ENCODE results near the gene PAK4.
"Not testable (repeated sequence)": the region's sequence is repeated elsewhere in the genome, so short reads cannot be mapped to it uniquely, and the experiment has no call there.

Gene PAK4

GRCh38 chr19:39140594-39140993, 15.0 kb downstream of the PAK4 start:
- Histone ChIP-seq H3K4me2 (ENCODE audit: low read depth, low read length, poor library complexity, severe bottlenecking) (no peak overlapping the region), H3K9ac (ENCODE audit: low read length) (no peak overlapping the region), H2AFZ (ENCODE audit: low read depth, low read length, severe bottlenecking) (no peak overlapping the region), H3K9me3 (ENCODE audit: insufficient read depth, low read length) (no peaks in the 10 kb centered on the region), H4K20me1 (ENCODE audit: low read depth, low read length) (no peaks in the 10 kb centered on the region), H3K9me2 (replicated peaks; ENCODE audit: insufficient read depth, low read length) (no peaks in the 10 kb centered on the region), H3F3A (ENCODE audit: insufficient read depth) (no peaks in the 10 kb centered on the region), H3K4me3 (ENCODE audit: insufficient read depth, low read length, poor library complexity, severe bottlenecking) (no peak overlapping the region), H3K27ac (ENCODE audit: low read depth, low read length) (no peak overlapping the region), H3K27me3 (ENCODE audit: low read length) (no peaks in the 10 kb centered on the region), H3K79me2 (ENCODE audit: insufficient read depth, low read length) (no peaks in the 10 kb centered on the region), H3K36me3 (ENCODE audit: low read length) (no peaks in the 10 kb centered on the region)
- TF ChIP-seq EZH2phosphoT487 (conservative IDR thresholded peaks at IDR 0.05; ENCODE audit: low read length) (no peak), CTCF (IDR thresholded peaks at IDR 0.05; ENCODE audit: insufficient read depth, low read length, poor library complexity, severe bottlenecking) (no peak)

GRCh38 chr19:39141929-39142328, 16.3 kb downstream of the PAK4 start:
- Histone ChIP-seq H4K20me1 (ENCODE audit: low read depth, low read length) (no peaks in the 10 kb centered on the region), H3K9me2 (replicated peaks; ENCODE audit: insufficient read depth, low read length) (no peaks in the 10 kb centered on the region), H3F3A (ENCODE audit: insufficient read depth) (no peaks in the 10 kb centered on the region), H3K79me2 (ENCODE audit: insufficient read depth, low read length) (no peaks in the 10 kb centered on the region), H3K36me3 (ENCODE audit: low read length) (no peaks in the 10 kb centered on the region), H3K9ac (ENCODE audit: low read length) (no peak overlapping the region), H3K4me2 (ENCODE audit: low read depth, low read length, poor library complexity, severe bottlenecking) (no peak overlapping the region), H3K27me3 (ENCODE audit: low read length) (no peaks in the 10 kb centered on the region), H2AFZ (ENCODE audit: low read depth, low read length, severe bottlenecking) (no peak overlapping the region), H3K9me3 (ENCODE audit: insufficient read depth, low read length) (no peaks in the 10 kb centered on the region), H3K27ac (ENCODE audit: low read depth, low read length) (no peak overlapping the region), H3K4me3 (ENCODE audit: insufficient read depth, low read length, poor library complexity, severe bottlenecking) (no peak overlapping the region)
- TF ChIP-seq EZH2phosphoT487 (conservative IDR thresholded peaks at IDR 0.05; ENCODE audit: low read length) = no peak
- no peak for TF ChIP-seq CTCF (IDR thresholded peaks at IDR 0.05; ENCODE audit: insufficient read depth, low read length, poor library complexity, severe bottlenecking)

- Histone ChIP-seq H3K36me3 (ENCODE audit: low read length) (no peaks in the 10 kb centered on the region), H2AFZ (ENCODE audit: low read depth, low read length, severe bottlenecking) (no peak overlapping the region), H3K27ac (ENCODE audit: low read depth, low read length) (no peak overlapping the region), H3K79me2 (ENCODE audit: insufficient read depth, low read length) (no peaks in the 10 kb centered on the region), H3F3A (ENCODE audit: insufficient read depth) (no peaks in the 10 kb centered on the region), H3K4me2 (ENCODE audit: low read depth, low read length, poor library complexity, severe bottlenecking) (no peak overlapping the region), H3K9ac (ENCODE audit: low read length) (no peak overlapping the region), H4K20me1 (ENCODE audit: low read depth, low read length) (no peaks in the 10 kb centered on the region), H3K9me3 (ENCODE audit: insufficient read depth, low read length) (no peaks in the 10 kb centered on the region), H3K9me2 (replicated peaks; ENCODE audit: insufficient read depth, low read length) (no peaks in the 10 kb centered on the region), H3K27me3 (ENCODE audit: low read length) (no peaks in the 10 kb centered on the region), H3K4me3 (ENCODE audit: insufficient read depth, low read length, poor library complexity, severe bottlenecking) (no peak overlapping the region)
- TF ChIP-seq CTCF (IDR thresholded peaks at IDR 0.05; ENCODE audit: insufficient read depth, low read length, poor library complexity, severe bottlenecking) (no peak), EZH2phosphoT487 (conservative IDR thresholded peaks at IDR 0.05; ENCODE audit: low read length) (no peak)
Measured at GRCh38 chr19:39142630-39143029, 17.0 kb downstream of the PAK4 start.

GRCh38 chr19:39143757-39144289, 18.2 kb downstream of the PAK4 start:
- not testable (repeated sequence) for H3K27ac ChIP-seq (ENCODE audit: low read depth, low read length); H3K9me2 ChIP-seq (replicated peaks; ENCODE audit: insufficient read depth, low read length); H2AFZ ChIP-seq (ENCODE audit: low read depth, low read length, severe bottlenecking); H3K4me3 ChIP-seq (ENCODE audit: insufficient read depth, low read length, poor library complexity, severe bottlenecking); H3K27me3 ChIP-seq (ENCODE audit: low read length); H4K20me1 ChIP-seq (ENCODE audit: low read depth, low read length); H3F3A ChIP-seq (ENCODE audit: insufficient read depth); H3K9me3 ChIP-seq (ENCODE audit: insufficient read depth, low read length); H3K4me2 ChIP-seq (ENCODE audit: low read depth, low read length, poor library complexity, severe bottlenecking); H3K79me2 ChIP-seq (ENCODE audit: insufficient read depth, low read length); H3K9ac ChIP-seq (ENCODE audit: low read length); H3K36me3 ChIP-seq (ENCODE audit: low read length)

All from SU-DHL-6 (cell line).